SK-N-SH treated with all-trans-retinoic acid at 6 μM for 48 hours (cell line): ENCODE data around the gene MRPS33.

Experiments
- ATAC-seq: fragments of 200-7000 bp; cut with Tn5 transposase; 3 replicates; pipeline ENCODE4 v1.9.1; 2020; ENCODE audit warnings: mild to moderate bottlenecking, moderate library complexity
- ARNTL ChIP-seq: fragments of 450-650 bp; formaldehyde crosslinking; IDR thresholded peaks from 2 replicates; pipeline ENCODE4 v1.5.0; 2020; ENCODE audit warnings: low read depth, mild to moderate bottlenecking, moderate library complexity, borderline replicate concordance
- BACH2 ChIP-seq: fragments of 250-450 bp; sonication (Bioruptor Pico); IDR thresholded peaks from 2 replicates; pipeline ENCODE4 v1.9.0; 2021; ENCODE audit warnings: mild to moderate bottlenecking, borderline replicate concordance
- CSDC2 ChIP-seq: fragments of 250-450 bp; sonication (Bioruptor Pico); IDR thresholded peaks from 2 replicates; pipeline ENCODE4 v1.5.0; 2020; ENCODE audit warnings: mild to moderate bottlenecking, moderate library complexity
- ESRRG ChIP-seq: fragments of 250-450 bp; sonication (Bioruptor Pico); IDR thresholded peaks from 2 replicates; pipeline ENCODE4 v1.6.1; 2021; ENCODE audit warnings: mild to moderate bottlenecking
- GLIS3 ChIP-seq: fragments of 250-450 bp; sonication (Bioruptor Pico); IDR thresholded peaks from 2 replicates; pipeline ENCODE4 v1.5.0; 2020; ENCODE audit warnings: mild to moderate bottlenecking, moderate library complexity
- ISL1 ChIP-seq: fragments of 250-450 bp; sonication (Bioruptor Pico); IDR thresholded peaks from 2 replicates; pipeline ENCODE4 v2.1.2; 2022; ENCODE audit warnings: mild to moderate bottlenecking, moderate library complexity
- OSR1 ChIP-seq: fragments of 250-450 bp; sonication (Bioruptor Pico); IDR thresholded peaks from 2 replicates; pipeline ENCODE4 v1.8.0; 2022; ENCODE audit warnings: moderate library complexity, mild to moderate bottlenecking, inconsistent platforms
- PPARA ChIP-seq: fragments of 250-450 bp; sonication (Bioruptor Pico); IDR thresholded peaks from 2 replicates; pipeline ENCODE4 v1.5.0; 2020; ENCODE audit warnings: mild to moderate bottlenecking, borderline replicate concordance
- RARB ChIP-seq: fragments of 250-450 bp; sonication (Bioruptor Pico); IDR thresholded peaks from 2 replicates; pipeline ENCODE4 v1.8.0; 2021; ENCODE audit warnings: mild to moderate bottlenecking, moderate library complexity
- SNAI2 ChIP-seq: fragments of 250-450 bp; sonication (Bioruptor Pico); IDR thresholded peaks from 2 replicates; pipeline ENCODE4 v1.5.0; 2020; ENCODE audit warnings: mild to moderate bottlenecking, moderate library complexity
- TOX ChIP-seq: fragments of 250-450 bp; sonication (Bioruptor Pico); IDR thresholded peaks from 2 replicates; pipeline ENCODE4 v1.8.0; 2021; ENCODE audit warnings: mild to moderate bottlenecking, moderate library complexity, borderline replicate concordance
- ZC3H10 ChIP-seq: fragments of 250-450 bp; sonication (Bioruptor Pico); IDR thresholded peaks from 2 replicates; pipeline ENCODE4 v1.5.1; 2021; ENCODE audit warnings: mild to moderate bottlenecking, moderate library complexity
- ZFP30 ChIP-seq: fragments of 450-650 bp; formaldehyde crosslinking; IDR thresholded peaks from 2 replicates; pipeline ENCODE4 v1.5.0; 2022; ENCODE audit warnings: mild to moderate bottlenecking, moderate library complexity
- ZNF70 ChIP-seq: fragments of 450-650 bp; formaldehyde crosslinking; IDR thresholded peaks from 2 replicates; pipeline ENCODE4 v1.5.0; 2020; ENCODE audit warnings: mild to moderate bottlenecking, moderate library complexity
- TF ChIP-seq, protein P1 (sequence below): fragments of 250-450 bp; sonication (Bioruptor Pico); IDR thresholded peaks from 2 replicates; pipeline ENCODE4 v1.8.0; 2020; ENCODE audit warnings: mild to moderate bottlenecking, moderate library complexity, borderline replicate concordance
- TF ChIP-seq, protein P2 (sequence below): fragments of 250-450 bp; sonication (Bioruptor Pico); IDR thresholded peaks from 2 replicates; pipeline ENCODE4 v1.8.0; 2021; ENCODE audit warnings: low read depth, mild to moderate bottlenecking, moderate library complexity, borderline replicate concordance
- TF ChIP-seq, protein P3 (sequence below): fragments of 250-450 bp; sonication (Bioruptor Pico); IDR thresholded peaks from 2 replicates; pipeline ENCODE4 v1.5.0; 2020; ENCODE audit warnings: mild to moderate bottlenecking, moderate library complexity
- TF ChIP-seq, protein P4 (sequence below): fragments of 250-450 bp; sonication (Bioruptor Pico); IDR thresholded peaks from 2 replicates; pipeline ENCODE4 v1.5.1; 2021; ENCODE audit warnings: mild to moderate bottlenecking, moderate library complexity

The MRPS33 gene

DNA sequence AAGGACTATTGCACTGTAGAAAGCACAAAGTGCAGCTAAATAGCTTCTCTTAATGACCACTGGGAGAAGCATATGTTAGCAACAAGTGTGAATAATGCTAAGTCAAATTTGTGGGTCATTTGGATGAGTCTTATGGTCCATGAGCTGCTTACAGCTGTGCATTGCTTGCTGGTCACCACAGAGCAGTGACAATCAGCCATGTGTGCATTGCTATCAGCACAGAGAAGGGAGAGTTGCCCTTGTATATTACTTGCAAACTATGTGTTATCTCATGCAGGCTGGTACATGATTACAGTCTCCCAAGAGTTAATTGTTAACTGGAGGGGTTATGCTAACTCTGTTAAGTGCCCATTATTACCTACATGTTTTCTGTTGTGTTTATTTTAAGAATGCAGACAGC, 25.7 kb downstream of the MRPS33 start (continued):
- TF ChIP-seq, protein P1, sequence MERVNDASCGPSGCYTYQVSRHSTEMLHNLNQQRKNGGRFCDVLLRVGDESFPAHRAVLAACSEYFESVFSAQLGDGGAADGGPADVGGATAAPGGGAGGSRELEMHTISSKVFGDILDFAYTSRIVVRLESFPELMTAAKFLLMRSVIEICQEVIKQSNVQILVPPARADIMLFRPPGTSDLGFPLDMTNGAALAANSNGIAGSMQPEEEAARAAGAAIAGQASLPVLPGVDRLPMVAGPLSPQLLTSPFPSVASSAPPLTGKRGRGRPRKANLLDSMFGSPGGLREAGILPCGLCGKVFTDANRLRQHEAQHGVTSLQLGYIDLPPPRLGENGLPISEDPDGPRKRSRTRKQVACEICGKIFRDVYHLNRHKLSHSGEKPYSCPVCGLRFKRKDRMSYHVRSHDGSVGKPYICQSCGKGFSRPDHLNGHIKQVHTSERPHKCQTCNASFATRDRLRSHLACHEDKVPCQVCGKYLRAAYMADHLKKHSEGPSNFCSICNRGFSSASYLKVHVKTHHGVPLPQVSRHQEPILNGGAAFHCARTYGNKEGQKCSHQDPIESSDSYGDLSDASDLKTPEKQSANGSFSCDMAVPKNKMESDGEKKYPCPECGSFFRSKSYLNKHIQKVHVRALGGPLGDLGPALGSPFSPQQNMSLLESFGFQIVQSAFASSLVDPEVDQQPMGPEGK (CRISPR knock-in tag), result no peak
- TF ChIP-seq PPARA (CRISPR knock-in tag), result no peak
- TF ChIP-seq ZFP30 (CRISPR knock-in tag), result no peak
- no peak for TF ChIP-seq GLIS3 (CRISPR knock-in tag)
- no peak for TF ChIP-seq ZNF70 (CRISPR knock-in tag)
- TF ChIP-seq, all 23 proteins: peak for 0

DNA sequence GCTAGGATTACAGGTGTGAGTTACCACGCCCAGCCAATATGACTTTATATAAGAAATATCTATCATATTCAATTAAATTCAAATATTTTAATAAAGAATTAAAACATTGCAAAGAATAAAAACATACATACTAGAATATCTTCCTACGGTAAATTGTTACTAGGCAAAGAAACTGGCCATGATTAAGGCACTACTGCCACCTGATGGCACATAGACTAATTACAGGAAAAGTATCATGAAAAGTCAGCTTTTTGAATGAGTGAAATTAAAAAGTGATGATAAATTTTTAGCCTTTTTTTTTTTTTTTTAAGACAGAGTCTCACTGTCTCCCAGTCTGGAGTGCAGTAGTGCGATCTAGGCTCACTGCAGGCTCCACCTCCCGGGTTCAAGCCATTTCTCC, 30.9 kb downstream of the MRPS33 start:
- TF ChIP-seq, protein P2, sequence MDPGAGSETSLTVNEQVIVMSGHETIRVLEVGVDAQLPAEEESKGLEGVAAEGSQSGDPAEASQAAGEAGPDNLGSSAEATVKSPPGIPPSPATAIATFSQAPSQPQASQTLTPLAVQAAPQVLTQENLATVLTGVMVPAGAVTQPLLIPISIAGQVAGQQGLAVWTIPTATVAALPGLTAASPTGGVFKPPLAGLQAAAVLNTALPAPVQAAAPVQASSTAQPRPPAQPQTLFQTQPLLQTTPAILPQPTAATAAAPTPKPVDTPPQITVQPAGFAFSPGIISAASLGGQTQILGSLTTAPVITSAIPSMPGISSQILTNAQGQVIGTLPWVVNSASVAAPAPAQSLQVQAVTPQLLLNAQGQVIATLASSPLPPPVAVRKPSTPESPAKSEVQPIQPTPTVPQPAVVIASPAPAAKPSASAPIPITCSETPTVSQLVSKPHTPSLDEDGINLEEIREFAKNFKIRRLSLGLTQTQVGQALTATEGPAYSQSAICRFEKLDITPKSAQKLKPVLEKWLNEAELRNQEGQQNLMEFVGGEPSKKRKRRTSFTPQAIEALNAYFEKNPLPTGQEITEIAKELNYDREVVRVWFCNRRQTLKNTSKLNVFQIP (CRISPR knock-in tag), result no peak
- TF ChIP-seq ESRRG (CRISPR knock-in tag) (no peak), CSDC2 (CRISPR knock-in tag) (no peak), SNAI2 (no peak), ARNTL (CRISPR knock-in tag) (no peak), ZFP30 (CRISPR knock-in tag) (no peak), GLIS3 (CRISPR knock-in tag) (no peak)
- TF ChIP-seq, protein P3, sequence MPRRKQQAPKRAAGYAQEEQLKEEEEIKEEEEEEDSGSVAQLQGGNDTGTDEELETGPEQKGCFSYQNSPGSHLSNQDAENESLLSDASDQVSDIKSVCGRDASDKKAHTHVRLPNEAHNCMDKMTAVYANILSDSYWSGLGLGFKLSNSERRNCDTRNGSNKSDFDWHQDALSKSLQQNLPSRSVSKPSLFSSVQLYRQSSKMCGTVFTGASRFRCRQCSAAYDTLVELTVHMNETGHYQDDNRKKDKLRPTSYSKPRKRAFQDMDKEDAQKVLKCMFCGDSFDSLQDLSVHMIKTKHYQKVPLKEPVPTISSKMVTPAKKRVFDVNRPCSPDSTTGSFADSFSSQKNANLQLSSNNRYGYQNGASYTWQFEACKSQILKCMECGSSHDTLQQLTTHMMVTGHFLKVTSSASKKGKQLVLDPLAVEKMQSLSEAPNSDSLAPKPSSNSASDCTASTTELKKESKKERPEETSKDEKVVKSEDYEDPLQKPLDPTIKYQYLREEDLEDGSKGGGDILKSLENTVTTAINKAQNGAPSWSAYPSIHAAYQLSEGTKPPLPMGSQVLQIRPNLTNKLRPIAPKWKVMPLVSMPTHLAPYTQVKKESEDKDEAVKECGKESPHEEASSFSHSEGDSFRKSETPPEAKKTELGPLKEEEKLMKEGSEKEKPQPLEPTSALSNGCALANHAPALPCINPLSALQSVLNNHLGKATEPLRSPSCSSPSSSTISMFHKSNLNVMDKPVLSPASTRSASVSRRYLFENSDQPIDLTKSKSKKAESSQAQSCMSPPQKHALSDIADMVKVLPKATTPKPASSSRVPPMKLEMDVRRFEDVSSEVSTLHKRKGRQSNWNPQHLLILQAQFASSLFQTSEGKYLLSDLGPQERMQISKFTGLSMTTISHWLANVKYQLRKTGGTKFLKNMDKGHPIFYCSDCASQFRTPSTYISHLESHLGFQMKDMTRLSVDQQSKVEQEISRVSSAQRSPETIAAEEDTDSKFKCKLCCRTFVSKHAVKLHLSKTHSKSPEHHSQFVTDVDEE, result no peak
- no peak for ATAC-seq

DNA sequence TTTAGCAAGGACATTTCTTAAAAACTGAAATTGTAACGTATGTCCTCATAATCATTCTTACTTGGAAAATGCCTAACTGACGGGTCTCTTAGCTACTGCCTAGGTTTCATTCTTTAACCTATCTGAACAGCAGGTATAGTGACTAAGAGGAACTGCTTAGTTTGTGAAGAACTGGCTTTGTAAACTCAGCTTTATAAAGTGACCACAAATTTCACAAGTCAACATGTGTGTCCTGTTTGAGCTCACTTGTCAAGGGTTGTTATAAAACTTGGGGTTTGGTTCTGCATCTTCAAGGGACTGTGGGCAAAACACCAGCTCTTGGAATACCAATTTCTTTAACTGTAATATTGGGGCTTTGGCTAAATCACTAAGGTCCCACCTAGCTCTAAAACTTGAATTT, 32.2 kb downstream of the MRPS33 start:
- no peak for TF ChIP-seq CSDC2 (CRISPR knock-in tag)
- no peak for ATAC-seq

DNA sequence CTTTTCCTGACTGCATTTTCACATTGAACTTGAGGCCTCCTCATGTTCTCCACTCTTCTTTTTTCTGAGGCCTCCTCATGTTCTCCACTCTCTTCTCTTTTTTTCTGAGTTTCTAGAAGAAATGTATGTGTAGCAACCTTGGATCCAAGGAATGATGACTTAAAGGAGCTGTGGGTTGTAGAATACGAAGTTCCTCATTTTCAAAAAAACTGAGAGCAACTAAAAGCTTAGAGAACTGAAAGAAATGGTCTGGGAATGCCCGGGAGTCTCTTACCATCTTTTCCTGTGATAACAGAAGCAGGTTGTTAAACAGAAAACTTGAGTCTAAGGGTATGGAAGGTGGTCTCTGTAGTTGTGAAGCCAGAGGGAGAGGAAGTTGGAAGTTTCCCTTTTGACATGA, 32.8 kb downstream of the MRPS33 start:
- TF ChIP-seq RARB (CRISPR knock-in tag) (no peak), ZNF70 (CRISPR knock-in tag) (no peak), ISL1 (CRISPR knock-in tag) (no peak), ZC3H10 (CRISPR knock-in tag) (no peak), GLIS3 (CRISPR knock-in tag) (no peak), SNAI2 (no peak), BACH2 (CRISPR knock-in tag) (no peak), OSR1 (CRISPR knock-in tag) (no peak), ZFP30 (CRISPR knock-in tag) (no peak), TOX (CRISPR knock-in tag) (no peak)
- TF ChIP-seq, protein P1 (CRISPR knock-in tag), result no peak
- TF ChIP-seq, protein P4, sequence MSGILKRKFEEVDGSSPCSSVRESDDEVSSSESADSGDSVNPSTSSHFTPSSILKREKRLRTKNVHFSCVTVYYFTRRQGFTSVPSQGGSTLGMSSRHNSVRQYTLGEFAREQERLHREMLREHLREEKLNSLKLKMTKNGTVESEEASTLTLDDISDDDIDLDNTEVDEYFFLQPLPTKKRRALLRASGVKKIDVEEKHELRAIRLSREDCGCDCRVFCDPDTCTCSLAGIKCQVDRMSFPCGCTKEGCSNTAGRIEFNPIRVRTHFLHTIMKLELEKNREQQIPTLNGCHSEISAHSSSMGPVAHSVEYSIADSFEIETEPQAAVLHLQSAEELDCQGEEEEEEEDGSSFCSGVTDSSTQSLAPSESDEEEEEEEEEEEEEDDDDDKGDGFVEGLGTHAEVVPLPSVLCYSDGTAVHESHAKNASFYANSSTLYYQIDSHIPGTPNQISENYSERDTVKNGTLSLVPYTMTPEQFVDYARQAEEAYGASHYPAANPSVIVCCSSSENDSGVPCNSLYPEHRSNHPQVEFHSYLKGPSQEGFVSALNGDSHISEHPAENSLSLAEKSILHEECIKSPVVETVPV (CRISPR knock-in tag), result no peak
- TF ChIP-seq, all 23 proteins: peak for 0
- ATAC-seq, result no peak
